HG02973 (cell line): Measurements from ENCODE around the gene RAD51D.
A peak's percentile ranks its signal among the peaks of the same experiment; 100 is the strongest.
"Not testable (repeated sequence)": the region's sequence is repeated elsewhere in the genome, so short reads cannot be mapped to it uniquely, and the experiment has no call there.

ENCODE experiments used
- ATAC-seq: cut with Tn5 transposase; IDR thresholded peaks from one replicate; pipeline ENCODE4 v1.9.1; 2021; ENCODE audit warnings: moderate library complexity; ENCODE audit not compliant: unreplicated experiment

RAD51D gene

GRCh38 chr17:35119370-35120165 is at the start of gene RAD51D:
Gene RAD51D (minus strand): TSS chr17:35119860. CDS start chr17:35119613, 247 bp downstream.
- ATAC-seq = peak; percentile 74

- ATAC-seq = no peak
Measured at GRCh38 chr17:35167666-35168065, 48.0 kb upstream of the RAD51D start.

- ATAC-seq = no peak
Measured at GRCh38 chr17:35167046-35167445, 47.4 kb upstream of the RAD51D start.

- ATAC-seq = no peak
Measured at GRCh38 chr17:35166526-35166925, 46.9 kb upstream of the RAD51D start.

GRCh38 chr17:35164716-35165115 is 45.1 kb upstream of the RAD51D start:
- ATAC-seq = no peak

- no peak for ATAC-seq
Measured at GRCh38 chr17:35163886-35164285, 44.2 kb upstream of the RAD51D start.

GRCh38 chr17:35162755-35163154 is 43.1 kb upstream of the RAD51D start:
- ATAC-seq = no peak

- ATAC-seq = no peak
Measured at GRCh38 chr17:35161281-35161761, 41.7 kb upstream of the RAD51D start.

GRCh38 chr17:35160354-35161201 is 40.9 kb upstream of the RAD51D start:
- no peak for ATAC-seq

GRCh38 chr17:35159940-35160339 is 40.3 kb upstream of the RAD51D start:
- ATAC-seq = no peak

GRCh38 chr17:35155246-35155645 is 35.6 kb upstream of the RAD51D start:
- ATAC-seq = no peak

- no peak for ATAC-seq
Measured at GRCh38 chr17:35154196-35155165, 34.8 kb upstream of the RAD51D start.

- no peak for ATAC-seq
Measured at GRCh38 chr17:35152421-35153140, 32.9 kb upstream of the RAD51D start.

- ATAC-seq = not testable (repeated sequence)
Measured at GRCh38 chr17:35151080-35151479, 31.4 kb upstream of the RAD51D start.

- no peak for ATAC-seq
Measured at GRCh38 chr17:35149941-35150340, 30.3 kb upstream of the RAD51D start.

- no peak for ATAC-seq
Measured at GRCh38 chr17:35148144-35148543, 28.5 kb upstream of the RAD51D start.

- ATAC-seq = no peak
Measured at GRCh38 chr17:35147375-35147905, 27.8 kb upstream of the RAD51D start, which contains the start of gene UNC45B. Gene UNC45B (plus strand): TSS chr17:35147817. CDS start chr17:35148264, 447 bp downstream.

GRCh38 chr17:35146214-35146833 is 26.7 kb upstream of the RAD51D start:
- no peak for ATAC-seq

GRCh38 chr17:35144840-35145239 is 25.2 kb upstream of the RAD51D start:
- no peak for ATAC-seq
